ENCODE measurements around the gene UBE2D2.

The UBE2D2 gene

DNA sequence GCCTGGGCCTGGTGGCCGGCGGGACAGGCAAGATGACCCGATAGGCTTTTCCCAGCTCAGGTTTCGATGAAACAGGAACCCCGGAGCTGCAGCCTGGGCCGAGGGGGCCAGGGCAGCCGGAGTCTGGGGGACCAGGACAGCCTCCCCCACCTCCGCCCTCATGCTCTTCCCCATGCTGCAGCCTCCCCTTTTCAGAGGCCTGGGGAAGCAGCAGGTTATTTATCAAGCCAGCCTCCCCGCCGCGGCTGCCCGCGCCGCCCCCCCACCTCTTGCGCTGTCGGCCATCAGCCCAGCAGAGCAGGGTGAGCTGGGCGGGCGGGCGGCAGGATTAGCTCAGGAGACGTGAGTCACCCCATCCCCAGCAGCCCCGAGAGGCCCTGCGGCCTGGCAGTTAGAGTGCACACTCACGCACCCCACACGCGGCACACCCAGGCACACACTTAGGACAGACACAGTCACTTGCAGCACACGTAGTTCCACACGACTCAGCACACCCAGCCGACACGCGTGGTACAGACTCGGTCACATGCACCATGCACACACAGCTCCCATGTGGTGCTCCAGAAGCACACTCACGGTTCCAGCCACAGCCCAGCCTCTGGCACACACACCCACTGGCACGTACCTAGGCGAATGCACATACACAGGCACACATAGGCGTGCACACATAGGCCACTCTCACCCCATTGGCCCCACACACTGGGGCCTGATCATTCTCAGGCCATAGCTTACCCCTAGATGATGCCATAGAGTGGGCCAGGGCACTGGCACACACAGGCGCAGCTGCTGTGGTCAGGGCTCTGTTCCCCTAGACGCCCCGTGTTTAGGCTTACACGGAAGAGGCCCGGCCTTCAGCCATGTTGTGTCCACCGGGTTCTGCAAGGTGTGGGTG lies 100.0 kb downstream of the UBE2D2 start:
- peak; percentile 62 for DNase-seq

DNA sequence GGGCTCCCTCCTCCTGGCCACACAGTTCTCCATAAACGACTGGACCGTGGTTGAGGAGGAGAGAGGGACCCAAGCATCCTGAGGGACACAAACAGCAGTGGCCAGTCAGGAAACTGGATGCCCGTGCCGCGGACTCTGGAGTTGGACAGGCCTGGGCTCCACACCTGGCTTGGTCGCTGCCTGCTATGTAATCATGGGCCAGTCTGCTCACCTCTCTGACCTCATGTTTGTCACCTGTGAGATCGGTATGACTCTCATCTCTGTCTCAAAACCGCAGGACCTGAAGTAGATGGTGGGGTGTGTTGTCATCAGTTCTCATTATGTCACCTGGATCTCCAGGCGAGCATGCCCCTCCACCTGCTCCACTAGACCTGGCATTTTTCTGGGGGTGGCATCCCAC lies 101.5 kb downstream of the UBE2D2 start:
- no peak for DNase-seq

DNA sequence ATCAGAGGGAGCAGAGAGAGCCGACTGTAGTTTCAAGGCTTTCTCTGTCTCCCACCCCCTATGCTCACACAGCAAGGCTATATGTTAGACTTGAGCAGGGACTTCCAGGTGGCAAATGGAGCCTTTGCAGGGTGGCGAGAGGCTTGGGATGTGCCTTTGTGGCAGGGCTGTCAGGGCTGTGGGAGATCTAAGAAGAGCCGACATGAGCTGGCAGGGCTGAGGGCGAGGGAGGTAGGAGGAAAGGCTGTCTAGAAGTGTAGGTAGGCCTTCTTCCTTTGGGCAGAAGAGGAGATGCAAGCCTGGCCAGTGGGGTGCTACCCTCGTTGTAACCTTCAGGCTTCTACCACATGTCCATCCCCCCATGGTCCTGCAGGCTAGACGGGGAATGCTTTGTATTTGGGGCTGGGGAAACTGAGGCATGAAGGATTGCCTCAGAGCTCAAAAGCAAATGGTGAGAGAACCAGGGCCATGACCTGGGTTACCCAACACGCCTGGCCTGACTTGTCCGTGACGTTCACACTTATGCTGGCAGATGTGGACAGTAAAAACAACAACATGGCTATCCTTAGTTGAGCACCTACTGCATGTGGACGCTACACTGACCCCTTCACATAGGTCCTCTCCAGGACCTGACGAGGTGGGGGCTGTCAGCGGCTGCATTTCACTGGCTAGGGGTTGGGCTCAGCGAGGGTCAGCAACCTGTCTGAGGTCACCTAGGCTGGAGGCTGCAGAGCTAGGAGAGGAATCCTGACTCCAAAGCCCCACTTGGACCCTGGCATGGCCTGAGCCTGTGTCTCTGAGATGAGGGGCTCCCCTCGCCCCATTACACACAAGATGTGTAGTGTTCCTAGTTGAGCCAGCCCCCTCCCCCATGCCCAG lies 102.3 kb downstream of the UBE2D2 start:
- DNase-seq, result no peak

DNA sequence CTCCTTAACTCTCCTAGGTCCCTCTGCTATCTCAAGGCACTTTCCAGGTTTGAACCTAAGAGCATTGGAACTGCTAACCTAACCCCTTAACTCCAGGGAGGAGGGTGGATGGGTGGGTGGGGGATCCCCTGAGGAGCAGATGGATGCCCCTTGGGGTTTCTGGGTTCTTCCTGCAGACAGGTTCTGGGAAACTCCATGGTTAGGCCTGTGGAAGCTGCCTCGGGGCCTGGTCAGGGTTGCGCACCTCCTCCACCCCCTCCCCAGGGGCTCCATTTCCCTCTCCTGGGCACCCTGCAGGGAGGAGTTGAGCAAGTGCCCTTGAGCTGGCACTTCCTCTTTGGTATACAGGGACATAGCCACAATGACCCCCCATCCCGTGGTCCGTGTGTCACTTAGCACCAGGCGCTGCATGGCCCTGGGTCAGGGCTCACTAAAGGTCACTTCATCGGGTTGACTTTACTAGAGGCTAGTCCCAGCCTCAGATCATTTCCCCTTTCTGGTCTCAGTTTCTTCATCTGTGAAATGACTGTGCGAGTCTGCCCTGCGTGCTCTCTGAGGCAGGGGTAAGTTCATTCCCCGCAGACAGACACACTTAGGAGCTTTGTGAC lies 103.1 kb downstream of the UBE2D2 start:
- DNase-seq, result no peak

DNA sequence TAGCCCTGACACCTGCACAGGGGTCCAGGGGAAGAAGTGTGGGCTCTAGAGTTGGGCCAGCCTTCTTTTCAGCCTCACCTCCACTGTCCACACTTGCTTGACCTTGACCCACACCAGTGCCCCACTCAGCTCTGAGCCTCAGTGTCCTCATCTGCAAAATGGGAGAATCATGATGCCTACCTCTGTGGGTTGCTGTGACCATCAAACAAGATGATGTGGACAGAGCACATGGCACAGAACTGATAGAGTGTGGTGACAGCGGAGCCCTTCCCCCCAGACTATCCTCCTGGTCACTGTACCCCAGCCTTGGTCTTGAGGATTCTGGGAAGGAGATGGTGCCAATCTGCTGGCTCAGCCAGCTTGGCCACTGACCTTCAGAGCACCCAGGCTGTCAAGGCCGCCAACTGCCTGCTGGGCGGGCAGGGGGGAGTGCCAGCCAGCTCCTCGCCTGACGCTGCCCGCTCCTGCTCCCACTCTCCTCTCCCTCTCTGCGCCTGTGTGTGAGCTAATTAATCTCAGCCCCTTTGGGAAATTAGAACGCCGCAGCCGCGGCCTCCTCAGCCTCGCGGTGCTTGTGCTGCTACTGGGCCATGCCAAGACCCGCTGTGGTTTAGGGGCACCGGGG lies 103.7 kb downstream of the UBE2D2 start:
- DNase-seq, result no peak

DNA sequence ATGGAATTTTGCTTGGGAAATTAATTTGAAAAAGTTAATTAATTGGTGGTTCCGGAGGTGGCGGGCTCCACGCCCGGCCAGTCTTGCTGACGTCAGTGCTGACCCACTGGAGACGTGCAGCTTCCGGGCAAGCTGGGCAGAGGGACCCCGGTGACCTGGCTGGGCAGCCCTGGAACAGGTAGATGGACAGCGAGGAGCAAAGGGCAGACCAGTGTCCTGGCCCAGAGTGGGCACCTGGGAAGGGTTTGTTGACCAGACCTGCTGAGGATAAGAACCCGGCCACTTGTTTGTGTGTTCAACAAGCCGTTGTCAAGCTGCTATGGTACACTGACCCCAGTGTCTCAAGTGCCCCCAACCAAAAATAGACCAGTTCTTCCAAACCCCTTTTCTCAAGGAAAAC lies 104.5 kb downstream of the UBE2D2 start:
- DNase-seq, result no peak

DNA sequence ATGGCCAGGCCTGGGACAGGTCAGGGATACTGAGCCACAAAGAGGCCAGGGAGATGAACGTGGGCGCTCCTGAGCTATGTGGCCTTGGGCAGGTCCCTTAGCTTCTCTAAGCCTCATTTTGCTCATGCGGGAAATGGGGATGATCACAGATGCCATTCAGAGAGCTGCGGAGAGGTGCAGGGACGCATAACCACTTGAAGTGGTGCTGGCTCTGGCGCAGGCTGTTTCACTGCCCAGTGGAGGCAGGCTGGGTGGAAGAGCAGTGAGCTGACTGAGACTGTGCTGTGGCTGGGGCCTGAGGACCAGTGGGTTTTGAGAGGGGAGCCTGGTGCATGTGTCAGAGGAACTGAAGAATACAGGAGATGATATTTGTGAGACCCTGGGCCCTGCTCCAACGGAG lies 105.4 kb downstream of the UBE2D2 start:
- no peak for DNase-seq

DNA sequence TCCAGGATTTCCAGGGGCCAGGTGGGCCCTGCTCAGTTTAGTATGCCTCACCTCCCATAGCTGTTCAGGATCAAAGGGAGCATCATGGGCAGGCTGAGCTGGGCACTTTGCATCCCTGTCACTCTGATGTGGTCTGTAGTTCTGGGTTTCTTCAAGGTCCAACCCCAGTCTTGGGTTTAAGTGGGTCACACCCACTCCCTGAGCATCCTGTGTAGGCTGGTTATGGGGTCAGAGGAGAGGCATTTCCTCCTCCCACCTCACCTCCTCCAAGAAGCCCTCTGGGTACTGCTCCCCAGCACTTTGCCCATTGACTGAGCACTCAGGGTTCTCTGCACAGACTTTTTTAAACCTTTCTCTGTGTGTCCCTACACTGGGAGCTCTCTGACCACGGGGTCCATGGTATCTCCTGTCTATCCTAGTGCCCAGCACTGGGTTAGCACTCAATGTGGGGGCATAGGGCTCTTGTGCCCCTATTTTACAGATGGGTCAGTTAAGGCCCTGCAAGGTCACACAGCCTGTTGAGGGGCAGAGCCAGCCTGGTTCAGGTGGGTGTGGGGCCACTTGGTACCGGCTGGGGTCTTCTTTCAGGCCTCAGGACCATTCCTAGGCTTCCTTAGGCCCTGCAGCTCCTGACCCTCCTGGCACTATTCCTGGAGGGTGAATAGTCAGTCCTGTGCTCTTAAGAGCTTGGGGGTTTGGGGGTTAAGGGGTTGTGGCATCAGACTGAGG lies 106.0 kb downstream of the UBE2D2 start:
- no peak for DNase-seq

DNA sequence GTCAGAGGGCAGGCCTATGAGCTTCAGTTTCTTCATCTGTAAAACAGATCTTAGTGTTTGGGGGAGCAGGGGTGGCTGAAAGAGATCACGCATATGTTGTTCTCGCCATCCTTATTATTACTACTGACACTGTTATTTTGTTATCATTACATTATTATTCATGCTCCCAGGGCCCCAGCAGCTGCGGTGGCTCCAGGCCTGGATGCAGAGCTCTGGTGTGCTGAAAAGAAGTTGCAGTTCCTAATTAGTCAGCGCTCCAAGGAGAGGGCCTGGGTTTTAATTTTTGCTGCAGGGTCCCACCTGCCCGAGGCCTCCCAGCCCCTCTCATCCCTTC lies 106.6 kb downstream of the UBE2D2 start:
- no peak for DNase-seq

DNA sequence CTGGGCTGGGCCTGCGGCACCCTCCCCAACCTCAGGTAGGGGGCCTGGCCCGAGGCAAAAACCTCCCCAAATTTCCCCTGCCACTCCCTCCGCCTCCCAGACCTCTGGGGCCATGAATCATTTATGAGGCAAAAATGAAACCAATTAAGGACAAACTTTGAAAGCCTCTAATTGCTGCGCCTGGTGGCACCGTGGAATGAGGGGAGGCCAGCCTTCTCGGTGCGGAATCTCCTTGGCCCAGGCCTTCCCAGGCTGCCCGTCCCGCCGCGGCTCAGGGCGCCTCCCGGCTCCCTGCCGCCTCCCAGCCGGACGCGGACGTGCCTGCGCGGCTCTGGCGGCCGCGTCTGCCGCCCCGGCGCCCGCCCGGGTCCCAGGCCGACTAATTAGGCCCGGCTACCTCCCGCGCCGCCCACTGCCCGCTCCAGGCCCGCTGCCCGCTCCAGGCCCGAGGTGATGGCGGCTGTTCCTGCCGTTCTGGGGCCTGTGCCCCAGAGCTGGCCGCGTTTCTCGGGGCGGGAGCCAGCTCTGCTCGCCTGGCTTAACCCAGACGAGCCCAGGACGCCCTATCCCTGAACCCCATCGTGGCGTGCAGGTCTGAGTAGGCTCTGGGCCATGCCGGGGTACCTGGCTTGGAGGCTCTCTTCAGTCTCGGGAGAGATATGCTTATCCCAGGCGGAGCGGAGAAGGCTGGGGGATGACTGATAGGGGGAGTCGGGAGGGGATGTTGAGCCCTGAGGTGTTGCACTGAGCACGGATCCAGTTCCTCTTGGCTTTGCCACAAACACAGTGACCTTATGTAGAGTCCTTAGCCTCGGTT lies 107.1 kb downstream of the UBE2D2 start:
- DNase-seq, result no peak

DNA sequence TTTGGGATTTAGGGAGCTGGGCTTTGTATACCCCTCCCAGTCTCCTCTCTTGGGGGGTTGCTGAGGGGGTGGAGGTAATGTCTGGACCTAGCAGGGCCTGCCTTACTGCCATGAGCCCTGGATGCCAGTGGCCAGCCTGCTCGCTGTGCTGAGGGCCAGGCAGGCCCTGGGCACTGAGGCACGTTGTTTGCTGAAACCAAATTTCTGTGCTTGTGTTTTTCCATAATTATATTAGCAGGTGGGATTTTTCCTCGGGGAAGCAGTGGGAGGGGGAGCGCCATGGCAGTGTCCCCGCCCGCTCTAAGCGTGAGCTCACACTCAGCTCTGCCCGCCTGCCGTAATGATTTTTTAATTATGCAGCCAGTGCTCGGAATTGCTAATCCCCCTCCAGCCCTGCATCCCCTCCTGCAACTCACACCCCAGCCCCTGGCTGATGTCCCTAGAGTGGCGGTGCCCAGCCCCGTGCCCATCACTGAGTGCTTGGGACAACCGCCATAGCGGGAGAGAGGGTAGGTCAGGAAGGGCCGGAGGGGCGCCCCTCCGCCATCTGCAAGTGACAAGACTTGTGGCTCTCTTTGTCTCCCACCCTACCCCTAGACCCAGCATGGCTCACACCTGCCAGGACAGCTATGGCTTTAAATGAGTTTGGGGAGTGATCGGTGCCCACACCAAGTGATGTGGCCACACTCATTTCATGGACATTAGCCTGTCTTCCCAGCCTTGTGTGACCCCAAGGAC lies 108.0 kb downstream of the UBE2D2 start:
- DNase-seq, result peak; percentile 40

DNA sequence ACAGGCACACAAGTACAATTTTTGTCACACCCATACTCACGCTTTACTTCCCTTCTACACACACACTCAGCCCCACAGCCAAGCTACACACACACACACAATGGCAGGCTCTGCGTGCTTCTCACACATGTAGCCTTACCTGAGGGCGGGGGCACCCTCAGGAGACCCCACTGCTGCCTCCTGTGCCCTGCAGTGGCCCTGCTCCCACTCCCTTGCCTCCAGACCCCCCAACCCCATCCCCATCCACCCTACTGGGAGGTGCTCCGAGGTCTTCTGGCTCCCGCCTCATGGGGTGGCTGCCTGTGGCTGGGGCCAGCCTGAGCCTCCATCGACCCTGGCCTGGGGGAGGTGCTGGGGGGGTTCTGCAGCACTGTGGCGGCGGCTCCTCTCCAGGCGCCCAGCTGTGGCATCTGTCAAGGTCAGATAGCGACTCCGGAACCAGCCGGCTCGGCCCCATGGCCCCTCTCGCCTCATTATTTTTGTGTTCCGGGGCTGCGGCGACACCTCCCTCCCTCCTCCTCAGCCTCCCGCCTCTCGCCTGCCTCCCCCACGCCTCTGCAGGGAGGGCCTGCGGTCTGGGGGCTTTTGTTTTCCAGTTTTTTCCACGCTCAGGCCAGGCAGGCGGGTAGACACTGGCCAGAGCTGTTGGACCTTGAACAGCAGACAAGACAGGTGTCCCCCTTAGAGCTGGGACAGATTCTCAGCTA lies 108.7 kb downstream of the UBE2D2 start:
- DNase-seq, result no peak

DNA sequence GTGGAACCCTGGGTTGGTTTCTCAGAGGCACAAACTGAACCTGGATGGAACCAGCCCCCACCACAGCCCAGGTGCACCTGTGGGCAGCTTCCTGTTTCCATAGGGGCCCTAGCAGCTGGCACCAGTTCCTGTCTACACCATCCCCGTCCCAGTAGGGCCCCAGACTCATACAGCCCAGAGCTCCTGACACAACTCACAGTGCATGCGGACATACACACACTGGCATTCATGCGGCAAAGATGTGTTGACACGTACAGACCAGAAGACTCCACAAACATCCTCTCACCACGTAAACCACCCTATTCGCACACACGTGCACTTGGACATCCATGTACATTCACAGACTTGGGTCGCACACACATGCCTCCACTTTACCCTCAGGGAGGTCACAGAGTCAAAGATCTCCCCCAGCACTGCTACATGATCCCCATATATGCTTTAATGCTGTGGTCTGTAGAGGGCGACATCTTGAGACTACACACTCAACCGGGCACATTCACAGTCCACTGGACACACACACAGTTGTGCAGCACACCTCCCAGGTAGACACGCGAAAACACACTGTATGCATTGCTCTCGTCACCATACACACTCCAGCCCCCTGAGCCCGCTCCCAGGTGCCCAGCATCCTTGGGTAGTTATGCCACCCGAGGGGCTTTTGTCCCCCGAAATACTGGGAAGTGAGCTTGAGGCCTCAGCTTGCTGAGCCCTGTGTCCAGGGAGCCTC lies 109.4 kb downstream of the UBE2D2 start:
- DNase-seq, result peak; percentile 11

DNA sequence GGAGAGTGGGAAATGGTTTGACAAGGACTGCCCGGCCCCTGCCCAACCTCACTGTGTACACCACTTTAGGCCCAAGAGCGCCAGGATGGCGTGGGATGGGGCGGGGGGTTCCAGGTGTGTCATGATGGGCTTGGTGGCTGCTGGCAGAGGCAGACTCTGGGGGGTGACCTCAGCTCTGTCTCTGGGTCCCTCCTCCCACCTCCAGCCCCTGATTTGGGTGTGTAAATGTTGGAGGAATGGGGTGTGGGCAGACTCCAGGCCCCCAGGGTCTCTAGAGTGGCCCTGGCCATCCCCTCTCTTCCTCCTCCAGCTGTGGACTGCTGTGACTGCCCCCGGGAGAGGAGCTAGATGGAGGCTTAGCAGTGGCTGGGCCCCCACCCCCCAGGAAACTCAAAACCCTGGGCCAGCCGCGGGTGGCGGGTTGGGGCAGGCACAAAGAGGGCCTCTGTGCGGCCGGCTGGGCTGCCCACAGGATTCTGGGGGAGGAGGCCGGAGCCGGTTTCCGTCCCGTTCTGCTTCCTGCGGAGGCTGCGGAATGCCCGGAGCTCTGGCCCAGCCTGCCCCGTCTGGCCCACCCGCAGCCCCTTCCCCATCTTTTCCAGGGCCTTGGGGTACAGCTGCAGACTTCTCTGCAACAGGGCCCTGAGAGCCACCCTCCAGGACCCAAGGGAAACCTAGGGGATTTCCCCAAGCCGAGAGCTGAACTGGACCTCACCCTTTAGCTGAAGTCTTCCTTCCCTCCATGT lies 110.1 kb downstream of the UBE2D2 start:
- DNase-seq, result no peak

DNA sequence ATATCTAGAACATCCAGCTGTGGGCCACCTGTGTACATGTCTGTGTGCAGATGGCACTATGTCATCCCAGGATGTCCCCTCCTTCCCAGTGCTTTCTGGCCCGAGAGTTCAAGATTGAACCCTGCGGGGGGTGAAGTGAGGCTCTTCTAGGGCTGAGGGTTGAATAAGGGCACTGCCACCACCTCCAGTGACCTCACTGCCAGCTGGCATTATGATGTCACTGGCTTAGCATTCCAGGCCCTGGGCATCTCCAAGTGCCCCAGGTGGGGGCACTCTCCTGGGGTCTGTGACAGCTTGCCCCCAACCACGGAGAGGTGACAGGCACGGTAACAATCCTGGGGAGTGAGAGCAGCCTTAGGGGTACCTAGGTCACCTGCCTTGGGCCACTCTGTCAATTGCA lies 114.1 kb downstream of the UBE2D2 start:
- DNase-seq, result no peak

DNA sequence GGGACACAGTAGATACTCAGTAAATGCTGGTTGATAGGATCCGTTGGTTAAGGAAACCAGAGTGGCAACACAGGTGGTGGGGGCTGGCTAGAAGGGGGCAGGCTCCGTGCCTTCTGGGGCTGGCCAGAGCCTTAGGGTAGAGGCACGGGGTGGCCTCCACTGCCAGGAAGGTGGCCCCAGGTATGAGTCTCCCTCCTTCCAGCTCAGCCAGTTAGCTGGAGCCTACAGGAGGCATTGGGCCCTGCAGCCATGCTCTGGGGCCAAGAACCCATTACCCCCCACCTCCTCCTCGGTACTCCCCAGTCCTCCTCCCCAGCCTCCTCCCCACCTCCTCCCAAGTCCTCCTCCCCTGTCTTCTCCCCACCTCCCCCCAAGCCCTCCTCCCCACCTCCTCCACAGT lies 114.7 kb downstream of the UBE2D2 start:
- no peak for DNase-seq

DNA sequence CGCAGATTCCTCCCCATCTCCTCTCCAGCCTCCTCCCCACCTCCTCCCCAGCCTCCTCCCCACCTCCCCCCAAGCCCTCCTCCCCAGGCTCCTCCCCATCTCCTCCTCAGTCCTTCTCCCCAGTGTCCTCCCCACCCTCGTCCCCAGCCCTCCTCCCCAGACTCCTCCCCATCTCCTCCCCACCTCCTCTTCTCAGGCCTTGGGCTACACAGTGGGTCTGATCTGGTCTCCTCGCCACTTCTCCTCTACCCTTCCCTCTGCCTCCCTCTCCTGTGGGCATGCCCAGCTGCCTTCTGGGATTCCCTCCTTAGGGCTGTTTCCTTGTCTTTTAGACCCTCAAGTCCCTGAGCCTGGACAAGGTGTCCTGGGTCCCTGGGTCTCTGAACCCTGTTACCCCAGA lies 115.3 kb downstream of the UBE2D2 start:
- DNase-seq, result no peak

DNA sequence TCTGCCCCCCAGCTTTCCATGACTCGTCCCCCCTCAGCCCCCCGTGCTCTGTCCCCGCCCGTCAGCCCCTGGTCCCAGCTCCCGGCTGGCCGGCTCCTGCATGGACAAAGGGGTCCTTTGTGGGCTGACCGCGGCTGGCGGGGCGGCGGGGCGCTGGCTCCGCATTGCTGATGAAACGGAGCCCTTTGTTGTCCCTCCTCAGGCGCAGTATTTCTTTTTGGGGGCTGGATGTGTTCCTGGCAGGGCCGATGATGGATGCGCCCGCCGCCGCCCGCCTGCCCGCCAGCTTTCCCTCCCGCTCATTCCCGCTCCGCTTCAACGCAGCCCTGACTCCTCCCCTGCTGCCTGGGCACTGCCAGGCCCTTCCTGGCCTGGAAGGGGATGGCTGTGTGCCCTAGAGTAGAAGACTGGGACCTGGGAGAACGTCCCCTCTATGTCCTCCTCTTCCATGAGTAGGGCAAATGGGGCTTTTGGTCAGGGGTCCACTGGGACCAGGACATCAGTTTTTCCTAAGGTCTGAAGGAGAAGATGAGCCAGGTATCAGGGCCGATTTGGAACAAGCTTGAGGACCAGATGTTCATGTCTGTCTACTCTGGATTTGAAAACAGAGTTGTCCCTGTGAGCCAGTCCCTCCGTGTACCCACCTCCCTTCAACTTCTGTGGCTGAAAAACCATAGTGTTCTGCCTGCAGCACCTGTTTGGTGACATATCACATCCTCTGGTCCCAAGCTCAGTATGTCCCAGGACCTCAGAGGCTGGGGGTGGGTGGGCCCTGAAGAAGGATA lies 116.0 kb downstream of the UBE2D2 start:
- no peak for DNase-seq
